Measurements from ENCODE around the gene ALDH18A1. TPM values are rescaled to one million over a fixed set of nuclear protein-coding genes. Genes with fewer than 3 reads are reported as not detected.

ALDH18A1 gene
- total RNA-seq, 1 donor from 2014 or later, result 97.3 TPM

GRCh38 chr10:95610727-95611126 is 45.8 kb downstream of the ALDH18A1 start:
- Mint-ChIP-seq H3K4me1 (ENCODE audit: unreplicated experiment) (no peaks in the 10 kb centered on the region), H3K27ac (ENCODE audit: unreplicated experiment) (no peak overlapping the region), H3K27me3 (ENCODE audit: unreplicated experiment) (no peaks in the 10 kb centered on the region), H3K4me3 (ENCODE audit: unreplicated experiment) (no peak overlapping the region), H3K36me3 (ENCODE audit: unreplicated experiment) (peaks cover 65% of the 10 kb centered on the region), H3K9me3 (ENCODE audit: unreplicated experiment) (no peaks in the 10 kb centered on the region)
- TF ChIP-seq CTCF (IDR thresholded peaks at IDR 0.05), result no peak
- DNase-seq (ENCODE audit: extremely low spot score, unreplicated experiment), result no peak

- H3K36me3 Mint-ChIP-seq (ENCODE audit: unreplicated experiment), result peaks cover 39% of the 10 kb centered on the region
- H3K27me3 Mint-ChIP-seq (ENCODE audit: unreplicated experiment), result no peaks in the 10 kb centered on the region
- no peaks in the 10 kb centered on the region for H3K9me3 Mint-ChIP-seq (ENCODE audit: unreplicated experiment)
- H3K4me1 Mint-ChIP-seq (ENCODE audit: unreplicated experiment), result no peaks in the 10 kb centered on the region
- TF ChIP-seq CTCF (IDR thresholded peaks at IDR 0.05), result no peak
- H3K4me3 Mint-ChIP-seq (ENCODE audit: unreplicated experiment), result no peak overlapping the region
- no peak for DNase-seq (ENCODE audit: extremely low spot score, unreplicated experiment)
- peak overlapping the region; percentile 14 for H3K27ac Mint-ChIP-seq (ENCODE audit: unreplicated experiment)
Observed at GRCh38 chr10:95606922-95607321, 49.6 kb downstream of the ALDH18A1 start.

- Mint-ChIP-seq H3K27ac (ENCODE audit: unreplicated experiment) (no peak overlapping the region), H3K36me3 (ENCODE audit: unreplicated experiment) (peaks cover 25% of the 10 kb centered on the region), H3K4me1 (ENCODE audit: unreplicated experiment) (no peaks in the 10 kb centered on the region), H3K27me3 (ENCODE audit: unreplicated experiment) (no peaks in the 10 kb centered on the region), H3K9me3 (ENCODE audit: unreplicated experiment) (no peaks in the 10 kb centered on the region), H3K4me3 (ENCODE audit: unreplicated experiment) (no peak overlapping the region)
- no peak for TF ChIP-seq CTCF (IDR thresholded peaks at IDR 0.05)
- no peak for DNase-seq (ENCODE audit: extremely low spot score, unreplicated experiment)
Observed at GRCh38 chr10:95605163-95605562, 51.3 kb downstream of the ALDH18A1 start.

- H3K4me3 Mint-ChIP-seq (ENCODE audit: unreplicated experiment), result no peak overlapping the region
- no peak overlapping the region for H3K27ac Mint-ChIP-seq (ENCODE audit: unreplicated experiment)
- DNase-seq (ENCODE audit: extremely low spot score, unreplicated experiment), result no peak
- no peaks in the 10 kb centered on the region for H3K4me1 Mint-ChIP-seq (ENCODE audit: unreplicated experiment)
- H3K27me3 Mint-ChIP-seq (ENCODE audit: unreplicated experiment), result peaks cover 2% of the 10 kb centered on the region
- peaks cover 21% of the 10 kb centered on the region for H3K36me3 Mint-ChIP-seq (ENCODE audit: unreplicated experiment)
- no peak for TF ChIP-seq CTCF (IDR thresholded peaks at IDR 0.05)
- H3K9me3 Mint-ChIP-seq (ENCODE audit: unreplicated experiment), result no peaks in the 10 kb centered on the region
Observed at GRCh38 chr10:95604630-95605029, 51.9 kb downstream of the ALDH18A1 start.

- peaks cover 4% of the 10 kb centered on the region for H3K27me3 Mint-ChIP-seq (ENCODE audit: unreplicated experiment)
- H3K4me3 Mint-ChIP-seq (ENCODE audit: unreplicated experiment), result no peak overlapping the region
- DNase-seq (ENCODE audit: extremely low spot score, unreplicated experiment), result no peak
- no peak for TF ChIP-seq CTCF (IDR thresholded peaks at IDR 0.05)
- H3K4me1 Mint-ChIP-seq (ENCODE audit: unreplicated experiment), result no peaks in the 10 kb centered on the region
- H3K9me3 Mint-ChIP-seq (ENCODE audit: unreplicated experiment), result no peaks in the 10 kb centered on the region
- peaks cover 7% of the 10 kb centered on the region for H3K36me3 Mint-ChIP-seq (ENCODE audit: unreplicated experiment)
- H3K27ac Mint-ChIP-seq (ENCODE audit: unreplicated experiment), result no peak overlapping the region
Observed at GRCh38 chr10:95602382-95602781, 54.1 kb downstream of the ALDH18A1 start.

Measured in osteocyte (in vitro differentiated cells).